Thoracic aorta (tissue), 2 donors: ENCODE measurements around the gene SLC5A11. TPM values are rescaled to one million over a fixed set of nuclear protein-coding genes. Genes with fewer than 3 reads are reported as not detected.
"Not testable (repeated sequence)": the region's sequence is repeated elsewhere in the genome, so short reads cannot be mapped to it uniquely, and the experiment has no call there.

Experiments
- ATAC-seq: fragments of 150-250 bp; one replicate; pipeline ENCODE4 v1.8.0; 2017; ENCODE audit warnings: low read depth; ENCODE audit not compliant: insufficient number of reproducible peaks, low FRiP score
- DNase-seq: peaks from one replicate; pipeline ENCODE4 v3.0.0-alpha.2; 2020; ENCODE audit warnings: low spot score
- H3K27ac ChIP-seq, 2 donors: fragments of 200-600 bp; sonication (generic); 1 replicate in 1 of 2; 2 replicates in 1 of 2; pipeline ENCODE4 v1.5.1; 2016; ENCODE audit warnings: mild to moderate bottlenecking in 2 of 2, moderate library complexity in 2 of 2
- H3K27me3 ChIP-seq: fragments of 200-600 bp; sonication (generic); replicated peaks from 2 replicates; pipeline ENCODE4 v1.6.0; 2016; ENCODE audit warnings: mild to moderate bottlenecking; ENCODE audit not compliant: insufficient read depth
- H3K36me3 ChIP-seq: fragments of 200-600 bp; sonication (generic); one replicate; pipeline ENCODE4 v1.5.1; 2016
- H3K4me1 ChIP-seq, 2 donors: fragments of 200-600 bp; sonication (generic); 1 replicate in 1 of 2; 2 replicates in 1 of 2; pipeline versions ENCODE4 v1.5.1 to v1.6.0; 2016; ENCODE audit warnings: low read depth in 2 of 2, mild to moderate bottlenecking in 1 of 2; ENCODE audit not compliant: control insufficient read depth in 1 of 2
- H3K4me3 ChIP-seq: fragments of 200-600 bp; sonication (generic); 2 replicates; pipeline ENCODE4 v1.5.1; 2016; ENCODE audit warnings: mild to moderate bottlenecking
- H3K9me3 ChIP-seq: fragments of 200-600 bp; sonication (generic); 2 replicates; pipeline ENCODE4 v1.5.1; 2016
- CTCF ChIP-seq: fragments of 200-600 bp; sonication (generic); IDR thresholded peaks from one replicate; pipeline ENCODE4 v1.5.1; 2019; ENCODE audit warnings: antibody characterized with exemption
- total RNA-seq, 2 donors: library from RNA; depleted of rRNA; stranded (reverse); fragments of >200 nt; gene quantifications; one replicate each; pipeline versions ENCODE4 v1.1.0 to v1.2.3, GENCODE V29; 2016

The SLC5A11 gene
- total RNA-seq, 2 donors from 2014 or later, result 17.7 TPM; not detected in 1

- H3K4me3 ChIP-seq, result no peak overlapping the region
- no peaks in the 10 kb centered on the region for H3K27me3 ChIP-seq
- no peak for DNase-seq
- no peak overlapping the region for H3K27ac ChIP-seq
- H3K9me3 ChIP-seq, result no peaks in the 10 kb centered on the region
- peaks cover 0 to 19% of the 10 kb centered on the region in 2 donors for H3K4me1 ChIP-seq
- no peak for TF ChIP-seq CTCF
- no peak for ATAC-seq
- H3K36me3 ChIP-seq, result peaks cover 2% of the 10 kb centered on the region
Measured at GRCh38 chr16:24841291-24841690, 4.5 kb upstream of the SLC5A11 start.

- DNase-seq, result no peak
- H3K4me3 ChIP-seq, result no peak overlapping the region
- H3K27ac ChIP-seq, result no peak overlapping the region
- H3K9me3 ChIP-seq, result no peaks in the 10 kb centered on the region
- H3K27me3 ChIP-seq, result no peaks in the 10 kb centered on the region
- H3K4me1 ChIP-seq, result peaks cover 0 to 4% of the 10 kb centered on the region in 2 donors
- H3K36me3 ChIP-seq, result peaks cover 2% of the 10 kb centered on the region
- no peak for ATAC-seq
- no peak for TF ChIP-seq CTCF
Measured at GRCh38 chr16:24844101-24845030, 1.4 kb upstream of the SLC5A11 start.

GRCh38 chr16:24845031-24845365 lies 765 bp upstream of the SLC5A11 start:
- H3K36me3 ChIP-seq, H3K9me3 ChIP-seq, ATAC-seq, DNase-seq, H3K4me1 ChIP-seq, H3K27ac ChIP-seq, H3K27me3 ChIP-seq, H3K4me3 ChIP-seq: not testable (repeated sequence)

- TF ChIP-seq CTCF, result no peak
- ATAC-seq (no peak), DNase-seq (no peak)
- Histone ChIP-seq H3K36me3 (peaks cover 2% of the 10 kb centered on the region), H3K4me3 (no peak overlapping the region), H3K4me1 (no peaks in the 10 kb centered on the region), H3K27me3 (no peaks in the 10 kb centered on the region), H3K27ac (no peak overlapping the region), H3K9me3 (no peaks in the 10 kb centered on the region)
Measured at GRCh38 chr16:24846548-24847357, 990 bp downstream of the SLC5A11 start.

GRCh38 chr16:24847358-24847664 lies 1.5 kb downstream of the SLC5A11 start:
- ATAC-seq (no peak), DNase-seq (no peak)
- no peak for TF ChIP-seq CTCF

More at GRCh38 chr16:24847358-24847664, 1.5 kb downstream of the SLC5A11 start:
- Histone ChIP-seq H3K36me3 (peaks cover 2% of the 10 kb centered on the region), H3K4me3 (no peak overlapping the region), H3K4me1 (no peaks in the 10 kb centered on the region), H3K9me3 (no peaks in the 10 kb centered on the region), H3K27ac (no peak overlapping the region), H3K27me3 (no peaks in the 10 kb centered on the region)
